ENCODE results near the gene DACH1.
"Not testable (repeated sequence)": the region's sequence is repeated elsewhere in the genome, so short reads cannot be mapped to it uniquely, and the experiment has no call there.

The DACH1 gene

GRCh38 chr13:71867131-71867814, at the start of gene DACH1:
Gene DACH1, minus strand, starts transcription at chr13:71867204.
- peak; percentile 76 for DNase-seq

DNA sequence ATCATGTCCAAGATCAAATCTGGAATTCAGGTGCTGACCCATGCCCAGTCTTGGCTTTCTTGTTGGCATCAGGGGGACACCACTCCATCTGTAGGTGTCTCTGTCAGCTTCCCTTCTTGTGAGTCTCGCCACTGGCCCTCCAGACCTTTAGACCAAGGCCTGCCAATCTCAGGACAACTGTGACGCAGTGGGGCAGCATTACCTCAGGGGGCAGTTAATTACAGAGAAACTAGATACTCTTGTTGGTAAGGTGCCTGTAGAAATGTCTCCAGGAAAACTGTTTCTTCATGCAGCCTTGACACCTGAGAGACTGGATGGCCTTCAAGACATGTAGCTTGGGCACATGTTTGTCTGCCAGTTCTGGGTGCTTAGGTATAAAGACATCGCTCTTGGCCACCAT, 46.7 kb upstream of the DACH1 start:
- DNase-seq: no peak

GRCh38 chr13:71912524-71912923, 45.5 kb upstream of the DACH1 start:
- DNase-seq: no peak

GRCh38 chr13:71906448-71906847, 39.4 kb upstream of the DACH1 start:
- no peak for DNase-seq

GRCh38 chr13:71902676-71903075, 35.7 kb upstream of the DACH1 start:
- no peak for DNase-seq

DNA sequence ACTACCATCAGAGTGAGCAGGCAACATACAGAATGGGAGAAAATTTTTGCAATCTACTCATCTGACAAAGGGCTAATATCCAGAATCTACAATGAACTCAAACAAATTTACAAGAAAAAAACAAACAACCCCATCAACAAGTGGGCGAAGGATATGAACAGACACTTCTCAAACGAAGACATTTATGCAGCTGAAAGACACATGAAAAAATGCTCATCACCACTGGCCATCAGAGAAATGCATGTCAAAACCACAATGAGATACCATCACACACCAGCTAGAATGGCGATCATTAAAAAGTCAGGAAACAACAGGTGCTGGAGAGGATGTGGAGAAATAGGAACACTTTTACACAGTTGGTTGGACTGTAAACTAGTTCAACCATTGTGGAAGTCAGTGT, 26.5 kb upstream of the DACH1 start:
- not testable (repeated sequence) for DNase-seq

DNA sequence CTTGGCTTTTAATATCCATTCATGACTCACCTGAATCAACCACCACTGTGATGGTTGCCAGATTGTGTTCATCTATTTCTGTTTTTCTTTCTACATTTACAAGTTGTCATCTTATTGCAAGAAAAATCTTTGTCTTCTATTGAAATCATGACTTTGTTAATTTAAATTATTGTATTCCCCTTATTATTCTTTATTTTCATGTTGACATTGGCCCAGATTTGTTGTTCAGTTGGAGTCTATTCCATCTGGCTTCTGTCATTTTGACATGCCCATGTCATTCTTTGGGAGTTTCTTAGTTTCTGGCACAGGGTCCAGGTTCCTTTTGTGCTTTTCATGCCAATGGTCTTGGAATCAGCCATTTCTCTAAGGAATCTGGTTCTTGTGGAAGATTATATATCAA, 19.9 kb upstream of the DACH1 start:
- no peak for DNase-seq

DNA sequence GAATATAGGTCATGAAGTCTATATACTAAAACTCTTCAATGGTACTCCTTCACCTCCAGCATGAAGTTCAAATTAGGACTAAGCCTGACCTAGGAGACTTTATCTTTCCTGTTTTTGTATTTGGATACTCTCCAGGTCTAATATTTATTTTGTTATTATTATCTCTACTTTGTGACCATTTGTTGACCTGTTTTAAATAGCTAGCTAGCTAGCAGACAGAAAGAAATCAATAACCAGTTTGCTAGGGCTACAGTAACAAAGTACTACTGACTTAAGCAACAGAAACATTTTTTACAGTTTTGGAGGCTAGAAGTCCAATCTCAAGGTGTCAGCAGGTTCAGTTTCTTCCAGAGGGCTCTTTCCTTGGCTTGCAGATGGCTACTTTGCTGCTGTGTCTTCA, 15.1 kb upstream of the DACH1 start:
- no peak for DNase-seq

- DNase-seq: no peak
These were observed 13.9 kb upstream of the DACH1 start for GRCh38 chr13:71880753-71881541.

- no peak for DNase-seq
These were observed 12.9 kb upstream of the DACH1 start for GRCh38 chr13:71879808-71880344.

- no peak for DNase-seq
These were observed 12.1 kb upstream of the DACH1 start for GRCh38 chr13:71879129-71879535.

GRCh38 chr13:71877256-71877653, 10.3 kb upstream of the DACH1 start:
- DNase-seq: no peak

- no peak for DNase-seq
These were observed 9.7 kb upstream of the DACH1 start for GRCh38 chr13:71876648-71877255.

GRCh38 chr13:71875823-71876222, 8.8 kb upstream of the DACH1 start:
- DNase-seq: no peak

GRCh38 chr13:71874458-71874857, 7.5 kb upstream of the DACH1 start:
- no peak for DNase-seq

GRCh38 chr13:71873418-71874247, 6.6 kb upstream of the DACH1 start:
- no peak for DNase-seq

- no peak for DNase-seq
These were observed 4.8 kb upstream of the DACH1 start for GRCh38 chr13:71871844-71872243.

DNA sequence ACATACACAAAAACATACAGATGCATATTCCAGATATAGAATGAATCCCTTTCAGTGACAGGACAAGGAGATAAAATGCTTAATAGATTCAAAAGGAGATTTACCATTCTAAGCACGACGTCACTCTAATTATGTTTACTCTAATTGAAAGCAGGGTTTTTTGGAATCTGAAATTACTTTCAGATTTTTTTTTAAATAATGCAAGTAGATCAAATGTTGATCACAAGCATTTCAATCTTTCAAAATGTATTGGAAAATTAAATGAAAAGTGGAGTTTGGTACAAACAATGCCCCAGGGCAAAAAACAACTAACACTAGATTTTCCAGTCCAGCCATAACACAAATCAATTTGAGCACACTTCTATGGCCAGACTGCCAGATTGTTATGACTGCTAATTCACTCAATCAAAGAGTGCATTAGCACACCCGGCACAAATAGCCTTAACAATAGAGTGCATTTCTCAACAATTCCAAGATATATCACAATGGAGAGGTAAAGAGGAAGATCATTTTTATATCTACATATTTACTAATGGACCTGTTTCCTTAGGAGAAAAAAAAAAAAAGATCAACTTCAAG, 4.3 kb upstream of the DACH1 start:
- DNase-seq: no peak

DNA sequence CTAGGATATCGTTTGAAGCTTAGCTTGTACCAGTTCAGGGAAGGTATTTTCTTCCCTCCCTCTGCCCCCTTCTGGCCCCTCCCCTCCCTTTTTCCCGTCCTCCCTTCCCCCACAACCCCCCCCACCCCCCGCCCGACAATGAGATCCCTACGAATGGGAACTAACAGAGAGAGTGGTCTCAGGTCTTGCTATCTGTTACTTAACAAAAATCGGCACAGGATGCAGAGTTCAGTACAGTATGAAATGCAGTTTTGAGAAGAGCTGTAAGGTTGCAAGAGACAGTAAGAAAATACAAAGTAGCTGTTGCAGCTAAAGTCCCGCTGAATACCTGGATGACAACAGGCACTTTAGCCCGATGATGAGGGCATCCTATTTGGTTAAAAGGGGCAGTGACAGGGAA, 3.1 kb upstream of the DACH1 start:
- DNase-seq: no peak

GRCh38 chr13:71869274-71869673, 2.3 kb upstream of the DACH1 start:
- DNase-seq: no peak

DNA sequence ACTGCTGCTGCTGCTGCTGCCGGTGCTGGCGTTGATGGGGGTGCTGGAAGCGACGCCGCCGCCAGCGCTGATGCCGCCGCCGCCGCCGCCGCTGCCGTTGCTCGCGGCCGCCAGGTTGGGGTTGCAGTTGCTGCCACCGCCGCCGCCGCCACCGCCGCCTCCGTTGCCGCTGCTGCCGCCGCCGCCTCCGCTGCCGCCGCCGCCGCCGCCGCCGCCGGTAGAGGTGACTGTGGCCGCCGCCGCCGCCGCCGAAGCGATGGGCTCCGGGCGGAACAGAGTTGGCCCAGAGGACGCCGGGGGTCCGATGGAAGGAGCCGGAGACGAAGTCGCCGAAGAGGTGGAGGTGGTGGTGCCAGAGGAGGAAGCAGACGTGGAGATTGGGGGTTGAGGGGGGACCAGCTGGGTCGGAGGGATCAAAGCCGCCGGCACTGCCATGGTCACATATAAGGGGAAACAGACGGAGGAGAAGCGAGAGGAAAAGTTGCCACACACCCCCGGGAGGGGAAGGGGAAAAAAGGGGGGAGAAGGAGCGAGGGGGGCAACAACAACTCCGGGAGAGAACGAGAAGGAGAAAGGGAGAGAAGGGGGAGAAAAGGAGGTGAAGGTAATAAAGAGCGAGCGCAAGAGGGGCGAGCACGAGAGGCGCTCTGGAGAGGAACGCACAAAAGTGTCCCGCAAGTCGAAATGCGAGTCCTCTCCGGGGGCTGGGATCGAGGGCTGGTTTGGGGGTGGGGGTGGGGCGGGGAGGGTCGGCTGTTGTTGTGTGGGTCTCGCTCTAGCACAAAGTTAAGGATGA, 471 bp downstream of the DACH1 start:
- peak; percentile 36 for DNase-seq
